Mucosa of rectum (tissue), 2 donors: ENCODE measurements around the gene URB1.
"Not testable (repeated sequence)": the region's sequence is repeated elsewhere in the genome, so short reads cannot be mapped to it uniquely, and the experiment has no call there.

Experiments
- H3K27ac ChIP-seq, 2 donors: one replicate each; pipeline ENCODE4 v1.7.0; 2013; ENCODE audit warnings: inconsistent platforms in 2 of 2, low read depth in 2 of 2, low read length in 2 of 2
- H3K27me3 ChIP-seq, 2 donors: one replicate each; pipeline ENCODE4 v1.7.0; 2013; ENCODE audit warnings: low read length in 2 of 2; ENCODE audit not compliant: control insufficient read depth in 2 of 2, insufficient read depth in 2 of 2
- H3K36me3 ChIP-seq, 2 donors: one replicate each; pipeline ENCODE4 v1.7.0; 2013; ENCODE audit warnings: low read length in 2 of 2; ENCODE audit not compliant: control insufficient read depth in 2 of 2, insufficient read depth in 2 of 2
- H3K4me1 ChIP-seq, 2 donors: one replicate each; pipeline ENCODE4 v1.7.0; 2013; ENCODE audit warnings: low read length in 2 of 2, mild to moderate bottlenecking in 1 of 2; ENCODE audit not compliant: control insufficient read depth in 2 of 2, insufficient read depth in 2 of 2
- H3K4me3 ChIP-seq, 2 donors: one replicate each; pipeline ENCODE4 v1.7.0; 2013; ENCODE audit warnings: low read length in 2 of 2
- H3K9ac ChIP-seq, 2 donors: one replicate each; pipeline ENCODE4 v1.7.0; 2013; ENCODE audit warnings: low read length in 2 of 2, low read depth in 1 of 2, mild to moderate bottlenecking in 1 of 2
- H3K9me3 ChIP-seq, 2 donors: one replicate each; pipeline ENCODE4 v1.7.0; 2013; ENCODE audit warnings: low read length in 2 of 2; ENCODE audit not compliant: control insufficient read depth in 2 of 2
- donor health status: healthy.
- donor health status: Normal muscosa, but diverticular disease.

URB1 gene

GRCh38 chr21:32411350-32412161 is 18.7 kb upstream of the URB1 start:
- peak overlapping the region; percentile 80 to 85 for H3K4me3 ChIP-seq
- H3K9ac ChIP-seq: peak overlapping the region; percentile 86 to 91
- H3K36me3 ChIP-seq: no peaks in the 10 kb centered on the region
- no peaks in the 10 kb centered on the region for H3K9me3 ChIP-seq
- peak overlapping the region; percentile 92 to 95 for H3K27ac ChIP-seq
- H3K27me3 ChIP-seq: no peaks in the 10 kb centered on the region
- peaks cover 15 to 24% of the 10 kb centered on the region in 2 donors for H3K4me1 ChIP-seq

- Histone ChIP-seq H3K27me3 (no peaks in the 10 kb centered on the region), H3K4me1 (peaks cover 19 to 27% of the 10 kb centered on the region in 2 donors), H3K9ac (peak overlapping the region; percentile 86 to 91), H3K36me3 (no peaks in the 10 kb centered on the region), H3K9me3 (no peaks in the 10 kb centered on the region), H3K27ac (peak overlapping the region; percentile 10 to 38), H3K4me3 (peak overlapping the region in 1 of 2 donors; percentile 80)
Observed at GRCh38 chr21:32410916-32411315, 18.1 kb upstream of the URB1 start.

GRCh38 chr21:32410291-32410690 is 17.5 kb upstream of the URB1 start:
- Histone ChIP-seq H3K27ac (peak overlapping the region in 1 of 2 donors; percentile 38), H3K9me3 (no peaks in the 10 kb centered on the region), H3K4me1 (peaks cover 21 to 27% of the 10 kb centered on the region in 2 donors), H3K27me3 (no peaks in the 10 kb centered on the region), H3K4me3 (no peak overlapping the region), H3K36me3 (no peaks in the 10 kb centered on the region), H3K9ac (no peak overlapping the region)

- no peaks in the 10 kb centered on the region for H3K9me3 ChIP-seq
- no peaks in the 10 kb centered on the region for H3K36me3 ChIP-seq
- no peak overlapping the region for H3K4me3 ChIP-seq
- H3K27me3 ChIP-seq: no peaks in the 10 kb centered on the region
- H3K9ac ChIP-seq: no peak overlapping the region
- H3K27ac ChIP-seq: peak overlapping the region; percentile 46 to 61
- H3K4me1 ChIP-seq: peaks cover 6 to 9% of the 10 kb centered on the region in 2 donors
Observed at GRCh38 chr21:32406405-32406804, 13.6 kb upstream of the URB1 start.

- Histone ChIP-seq H3K27ac (no peak overlapping the region), H3K27me3 (no peaks in the 10 kb centered on the region), H3K4me1 (peaks cover 3 to 6% of the 10 kb centered on the region in 2 donors), H3K9me3 (no peaks in the 10 kb centered on the region), H3K36me3 (no peaks in the 10 kb centered on the region), H3K9ac (no peak overlapping the region), H3K4me3 (no peak overlapping the region)
Observed at GRCh38 chr21:32403201-32403777, 10.5 kb upstream of the URB1 start.

GRCh38 chr21:32393677-32394001 is 827 bp upstream of the URB1 start:
- Histone ChIP-seq H3K4me1 (peaks cover 14 to 15% of the 10 kb centered on the region in 2 donors), H3K9ac (peak overlapping the region; percentile 72 to 76), H3K4me3 (peak overlapping the region; percentile 91), H3K27ac (peak overlapping the region; percentile 94), H3K9me3 (no peaks in the 10 kb centered on the region), H3K36me3 (peaks cover 4 to 5% of the 10 kb centered on the region in 2 donors), H3K27me3 (no peaks in the 10 kb centered on the region)

GRCh38 chr21:32392299-32392879 is 423 bp downstream of the URB1 start:
- peaks cover 4 to 15% of the 10 kb centered on the region in 2 donors for H3K36me3 ChIP-seq
- no peaks in the 10 kb centered on the region for H3K27me3 ChIP-seq
- H3K9me3 ChIP-seq: no peaks in the 10 kb centered on the region
- peaks cover 14 to 15% of the 10 kb centered on the region in 2 donors for H3K4me1 ChIP-seq
- peak overlapping the region; percentile 91 for H3K4me3 ChIP-seq
- peak overlapping the region; percentile 27 to 76 for H3K9ac ChIP-seq
- H3K27ac ChIP-seq: no peak overlapping the region

GRCh38 chr21:32391755-32392154 is 1.1 kb downstream of the URB1 start:
- H3K4me3 ChIP-seq: peak overlapping the region; percentile 91
- H3K4me1 ChIP-seq: peaks cover 14 to 15% of the 10 kb centered on the region in 2 donors
- H3K9me3 ChIP-seq: no peaks in the 10 kb centered on the region
- no peaks in the 10 kb centered on the region for H3K27me3 ChIP-seq
- H3K9ac ChIP-seq: no peak overlapping the region
- peaks cover 4 to 15% of the 10 kb centered on the region in 2 donors for H3K36me3 ChIP-seq
- no peak overlapping the region for H3K27ac ChIP-seq

GRCh38 chr21:32390537-32391224 is 2.1 kb downstream of the URB1 start:
- not testable (repeated sequence) for H3K4me3 ChIP-seq, H3K27ac ChIP-seq, H3K9me3 ChIP-seq, H3K9ac ChIP-seq, H3K27me3 ChIP-seq
- H3K36me3 ChIP-seq: peaks cover 4 to 20% of the 10 kb centered on the region in 2 donors
- H3K4me1 ChIP-seq: peaks cover 14 to 15% of the 10 kb centered on the region in 2 donors
